ENCODE data around the gene SMAP2. TPM values are rescaled to one million over a fixed set of nuclear protein-coding genes. Genes with fewer than 3 reads are reported as not detected.
A peak's percentile ranks its signal among the peaks of the same experiment; 100 is the strongest.

The SMAP2 gene
- polyA plus RNA-seq, 3 donors = 302 to 382 (median 359) TPM

DNA sequence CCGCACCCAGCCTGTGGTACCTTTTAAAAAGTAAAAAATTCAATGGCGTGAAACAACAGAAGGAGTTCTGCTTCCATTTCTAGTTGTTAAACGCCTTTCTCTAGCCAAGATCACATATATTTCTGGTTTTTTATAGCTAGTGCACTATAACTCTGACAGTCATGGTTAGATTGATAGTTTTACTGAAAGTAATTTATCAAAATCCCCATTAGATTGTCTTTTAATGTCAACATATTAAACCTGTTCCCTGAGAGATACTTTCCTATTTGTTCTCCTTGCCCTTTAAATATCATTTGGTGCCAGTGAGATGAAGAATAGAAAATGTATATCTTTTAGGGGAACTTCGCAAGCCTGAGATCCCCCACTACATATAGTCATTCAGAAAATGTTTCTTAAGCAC is 7.3 kb downstream of the SMAP2 start:
- Histone ChIP-seq H3K79me2 (ENCODE audit: insufficient read depth, low read length) (peaks cover 97% of the 10 kb centered on the region), H3K36me3 (replicated peaks in 1 of 2; ENCODE audit: control insufficient read depth in 1 of 2, insufficient read depth in 2 of 2, low read length in 2 of 2) (peaks cover 35 to 70% of the 10 kb centered on the region in 2 donors), H2AFZ (ENCODE audit: insufficient read depth, low read depth, low read length, poor library complexity, severe bottlenecking) (no peak overlapping the region), H3K9me3 (replicated peaks in 1 of 2; ENCODE audit: control insufficient read depth in 1 of 2, insufficient read depth in 1 of 2, low read length in 2 of 2) (no peaks in the 10 kb centered on the region), H4K20me1 (ENCODE audit: insufficient read depth, low read length) (peaks cover 40% of the 10 kb centered on the region), H3K9ac (ENCODE audit: insufficient read depth, low read length, poor library complexity, severe bottlenecking) (no peak overlapping the region), H3K4me3 (replicated peaks in 1 of 3; ENCODE audit: low read depth in 2 of 3, low read length in 3 of 3) (peak overlapping the region; percentile 8 to 68 (median 41)), H3K4me2 (replicated peaks; ENCODE audit: extremely low read depth, low read length, poor library complexity, severe bottlenecking) (peak overlapping the region; percentile 76), H3K27ac (ENCODE audit: low read depth in 1 of 2, low read length in 2 of 2) (peak overlapping the region; percentile 47 to 98), H3K4me1 (ENCODE audit: control insufficient read depth in 1 of 2, insufficient read depth in 2 of 2, low read length in 2 of 2) (peaks cover 94 to 96% of the 10 kb centered on the region in 2 donors), H3K27me3 (ENCODE audit: control insufficient read depth in 2 of 2, insufficient read depth in 2 of 2, low read length in 2 of 2) (no peaks in the 10 kb centered on the region)
- no peak for DNase-seq
- H3K4me3 Mint-ChIP-seq = peak overlapping the region; percentile 54 to 76
- TF ChIP-seq, protein P1, sequence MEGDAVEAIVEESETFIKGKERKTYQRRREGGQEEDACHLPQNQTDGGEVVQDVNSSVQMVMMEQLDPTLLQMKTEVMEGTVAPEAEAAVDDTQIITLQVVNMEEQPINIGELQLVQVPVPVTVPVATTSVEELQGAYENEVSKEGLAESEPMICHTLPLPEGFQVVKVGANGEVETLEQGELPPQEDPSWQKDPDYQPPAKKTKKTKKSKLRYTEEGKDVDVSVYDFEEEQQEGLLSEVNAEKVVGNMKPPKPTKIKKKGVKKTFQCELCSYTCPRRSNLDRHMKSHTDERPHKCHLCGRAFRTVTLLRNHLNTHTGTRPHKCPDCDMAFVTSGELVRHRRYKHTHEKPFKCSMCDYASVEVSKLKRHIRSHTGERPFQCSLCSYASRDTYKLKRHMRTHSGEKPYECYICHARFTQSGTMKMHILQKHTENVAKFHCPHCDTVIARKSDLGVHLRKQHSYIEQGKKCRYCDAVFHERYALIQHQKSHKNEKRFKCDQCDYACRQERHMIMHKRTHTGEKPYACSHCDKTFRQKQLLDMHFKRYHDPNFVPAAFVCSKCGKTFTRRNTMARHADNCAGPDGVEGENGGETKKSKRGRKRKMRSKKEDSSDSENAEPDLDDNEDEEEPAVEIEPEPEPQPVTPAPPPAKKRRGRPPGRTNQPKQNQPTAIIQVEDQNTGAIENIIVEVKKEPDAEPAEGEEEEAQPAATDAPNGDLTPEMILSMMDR (IDR thresholded peaks at IDR 0.05) = no peak
- intact Hi-C loops (cut with micrococcal nuclease) = loop anchor here in 1 of 2 donors (2.0 kb wide), 1 partner anchor 14 kb away; no protein-coding TSS in a partner anchor
- no CpG with 5 or more reads among the region's 4 CpGs for WGBS (ENCODE audit: insufficient coverage)
- peaks cover 0 to 2% (median 0%) of the 10 kb centered on the region in 7 donors for H3K9me3 Mint-ChIP-seq
- H3K4me1 Mint-ChIP-seq = peaks cover 94% of the 10 kb centered on the region
- H3K27ac Mint-ChIP-seq = peak overlapping the region; percentile 84 to 98 (median 92)
- peaks cover 58 to 76% of the 10 kb centered on the region in 2 donors for H3K36me3 Mint-ChIP-seq
- no peaks in the 10 kb centered on the region for H3K27me3 Mint-ChIP-seq (ENCODE audit: low read depth in 3 of 3)

DNA sequence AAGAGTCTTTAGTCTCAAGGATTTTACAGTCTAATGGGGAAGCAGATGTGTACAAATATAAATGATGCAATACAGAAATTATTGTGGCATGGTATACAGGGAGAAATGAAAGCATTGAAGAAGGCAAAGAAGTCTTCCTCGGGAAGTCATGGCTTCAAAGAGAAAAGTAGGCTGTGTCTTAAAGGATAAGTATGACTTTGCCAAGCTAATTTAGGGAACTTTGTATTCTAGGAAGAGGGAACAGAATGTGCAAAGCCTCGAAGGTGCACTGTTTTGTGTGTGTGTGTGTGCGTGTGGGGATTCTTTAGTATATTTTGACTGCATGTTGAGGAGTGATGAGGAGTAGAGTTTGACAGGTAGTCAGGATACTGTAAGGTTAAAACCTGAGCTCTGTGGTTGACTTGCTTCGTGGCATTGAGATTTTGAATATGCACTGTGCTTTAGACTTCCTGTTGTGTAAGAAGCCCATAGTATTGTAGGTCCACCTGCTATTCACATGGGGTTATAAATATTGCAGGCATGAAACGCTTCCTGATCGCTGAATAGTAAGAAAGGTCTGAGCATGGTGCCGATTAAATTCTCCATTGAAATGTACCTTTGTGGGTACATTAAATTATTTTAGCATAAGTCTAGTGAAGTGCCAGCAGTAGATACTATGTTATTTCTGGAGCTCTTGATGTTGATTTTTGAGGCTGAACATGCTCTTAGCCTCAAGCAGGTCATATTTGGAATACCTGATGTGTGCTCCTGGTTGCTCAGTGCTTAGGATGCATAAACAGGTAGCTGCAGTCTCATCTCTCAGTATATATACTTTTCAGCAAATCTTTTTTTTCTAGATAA is 8.0 kb downstream of the SMAP2 start:
- Histone ChIP-seq H3K36me3 (replicated peaks in 1 of 2; ENCODE audit: control insufficient read depth in 1 of 2, insufficient read depth in 2 of 2, low read length in 2 of 2) (peaks cover 30 to 64% of the 10 kb centered on the region in 2 donors), H3K4me2 (replicated peaks; ENCODE audit: extremely low read depth, low read length, poor library complexity, severe bottlenecking) (peak overlapping the region; percentile 76), H3K9ac (ENCODE audit: insufficient read depth, low read length, poor library complexity, severe bottlenecking) (no peak overlapping the region), H4K20me1 (ENCODE audit: insufficient read depth, low read length) (peaks cover 33% of the 10 kb centered on the region), H3K4me3 (replicated peaks in 1 of 3; ENCODE audit: low read depth in 2 of 3, low read length in 3 of 3) (peak overlapping the region; percentile 8 to 68 (median 41)), H3K27ac (ENCODE audit: low read depth in 1 of 2, low read length in 2 of 2) (peak overlapping the region; percentile 11 to 98), H3K4me1 (ENCODE audit: control insufficient read depth in 1 of 2, insufficient read depth in 2 of 2, low read length in 2 of 2) (peaks cover 94 to 96% of the 10 kb centered on the region in 2 donors), H3K27me3 (ENCODE audit: control insufficient read depth in 2 of 2, insufficient read depth in 2 of 2, low read length in 2 of 2) (no peaks in the 10 kb centered on the region), H2AFZ (ENCODE audit: insufficient read depth, low read depth, low read length, poor library complexity, severe bottlenecking) (no peak overlapping the region), H3K9me3 (replicated peaks in 1 of 2; ENCODE audit: control insufficient read depth in 1 of 2, insufficient read depth in 1 of 2, low read length in 2 of 2) (no peaks in the 10 kb centered on the region), H3K79me2 (ENCODE audit: insufficient read depth, low read length) (peaks cover 94% of the 10 kb centered on the region)
- Mint-ChIP-seq H3K4me3 (peak overlapping the region; percentile 54 to 76), H3K27me3 (ENCODE audit: low read depth in 3 of 3) (no peaks in the 10 kb centered on the region), H3K4me1 (peaks cover 94% of the 10 kb centered on the region), H3K36me3 (peaks cover 54 to 70% of the 10 kb centered on the region in 2 donors), H3K27ac (peak overlapping the region; percentile 84 to 98 (median 92)), H3K9me3 (peaks cover 0 to 2% (median 0%) of the 10 kb centered on the region in 7 donors)
- intact Hi-C loops (cut with micrococcal nuclease) = loop anchor here in 1 of 2 donors (2.0 kb wide), 1 partner anchor 13 kb away; no protein-coding TSS in a partner anchor
- TF ChIP-seq, protein P1 (IDR thresholded peaks at IDR 0.05) = no peak
- DNase-seq = peak in 2 of 3 donors; percentile 58 to 67
- 1% methylated on average over 7 of the region's 7 CpGs for WGBS (ENCODE audit: insufficient coverage)

Data from CD14-positive monocyte (primary cell).